ENCODE results near the gene PROM1. TPM values are rescaled to one million over a fixed set of nuclear protein-coding genes. Genes with fewer than 3 reads are reported as not detected.

PROM1 gene
- total and polyA plus RNA-seq, 2 of the 4 experiments (the other 2 are of a cell fraction) = not detected

DNA sequence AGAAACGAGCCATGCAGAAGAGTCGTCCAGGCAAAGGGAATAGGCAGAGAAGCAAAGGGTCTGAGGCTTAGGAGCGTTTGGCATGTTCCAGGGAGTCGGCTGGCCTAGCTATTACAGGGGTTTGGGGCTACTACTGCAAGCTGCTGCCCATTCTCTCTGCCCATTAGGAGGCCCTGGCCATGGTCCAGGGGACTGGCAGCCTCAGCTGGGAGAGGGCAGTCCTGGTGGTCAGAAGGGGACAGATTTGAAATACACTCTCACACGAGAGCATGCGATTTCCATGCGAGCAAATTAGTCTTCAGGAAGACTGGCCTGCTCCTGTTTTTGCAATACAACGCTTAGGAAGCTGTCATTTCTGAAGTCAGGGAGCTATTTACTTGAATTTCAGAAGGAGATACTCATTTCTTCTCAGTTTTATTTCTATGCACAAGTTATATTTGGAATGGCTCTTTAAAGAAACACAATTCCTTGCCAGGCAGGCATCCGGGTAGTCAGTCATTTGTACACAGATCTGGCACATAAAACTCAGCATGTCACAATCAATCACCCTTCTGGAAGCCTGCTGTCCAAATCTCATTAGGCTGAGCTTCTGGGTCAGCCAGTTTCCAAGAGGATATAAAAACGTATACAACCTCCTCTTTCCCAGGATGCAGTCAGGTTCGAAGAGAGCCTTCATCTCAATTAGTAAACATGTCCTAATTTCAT lies 27.0 kb downstream of the PROM1 start:
- Histone ChIP-seq H2BK15ac (ENCODE audit: low read depth, low read length) (no peak overlapping the region), H3K4me1 (ENCODE audit: control insufficient read depth, insufficient read depth, low read length) (no peaks in the 10 kb centered on the region), H3K4me2 (ENCODE audit: low read depth, low read length) (no peak overlapping the region), H3K27ac (ENCODE audit: insufficient read depth, low read length) (no peak overlapping the region), H2BK20ac (ENCODE audit: low read depth, low read length) (no peak overlapping the region), H4K5ac (ENCODE audit: low read depth, low read length) (no peak overlapping the region), H3K9me3 (ENCODE audit: control insufficient read depth, insufficient read depth, low read length) (no peaks in the 10 kb centered on the region), H3K14ac (replicated peaks; ENCODE audit: low read depth, low read length) (no peak overlapping the region), H4K8ac (ENCODE audit: low read depth in 2 of 2, low read length in 2 of 2) (no peak overlapping the region), H4K91ac (ENCODE audit: insufficient read depth, low read depth, low read length) (no peak overlapping the region), H3K56ac (ENCODE audit: extremely low read depth, insufficient read depth, low read length) (no peak overlapping the region), H3K4ac (ENCODE audit: low read depth, low read length) (no peak overlapping the region), H2AK5ac (ENCODE audit: low read depth, low read length) (no peak overlapping the region), H2BK120ac (ENCODE audit: low read depth, low read length) (no peak overlapping the region), H2BK5ac (ENCODE audit: low read depth, low read length, poor library complexity, severe bottlenecking) (no peak overlapping the region), H3K9me1 (ENCODE audit: insufficient read depth, low read length) (no peaks in the 10 kb centered on the region), H2AFZ (replicated peaks; ENCODE audit: low read length, poor library complexity) (no peak overlapping the region), H3K27me3 (ENCODE audit: control insufficient read depth, insufficient read depth, low read length) (peaks cover 31% of the 10 kb centered on the region), H3K23ac (ENCODE audit: low read depth, low read length) (no peak overlapping the region), H4K20me1 (ENCODE audit: insufficient read depth, low read length) (no peaks in the 10 kb centered on the region), H3K18ac (ENCODE audit: low read depth, low read length) (no peak overlapping the region), H3K79me1 (ENCODE audit: low read depth in 1 of 2, low read length in 2 of 2) (no peaks in the 10 kb centered on the region), H3K4me3 (ENCODE audit: insufficient read depth, low read depth, low read length) (no peak overlapping the region), H3K9ac (ENCODE audit: low read depth, low read length) (no peak overlapping the region), H2AK9ac (replicated peaks; ENCODE audit: low read depth, low read length, poor library complexity) (no peak overlapping the region), H3K36me3 (ENCODE audit: control insufficient read depth, insufficient read depth, low read length) (no peaks in the 10 kb centered on the region)
- WGBS, 2 experiments (ENCODE audit: extremely low coverage in 2 of 2, insufficient read length in 1 of 2) = 24% methylated on average over 3 of the region's 11 CpGs; no CpG with 5 or more reads in 1 of the 2 experiments
- in situ Hi-C loops (cut with MboI; ENCODE audit: low sequenced_read_pairs) = no loop called here
- ATAC-seq (ENCODE audit: low read depth) = no peak
- BruUV-seq (replicated peaks) = no TSS peak
- intact Hi-C loops (cut with micrococcal nuclease) = no loop called here
- dilution Hi-C loops (cut with HindIII; ENCODE audit: low sequenced_read_pairs, unreplicated experiment) = no loop called here
- CTCF ChIA-PET = no interaction called here
- DNase-seq = no peak
- TF ChIP-seq, protein P1, sequence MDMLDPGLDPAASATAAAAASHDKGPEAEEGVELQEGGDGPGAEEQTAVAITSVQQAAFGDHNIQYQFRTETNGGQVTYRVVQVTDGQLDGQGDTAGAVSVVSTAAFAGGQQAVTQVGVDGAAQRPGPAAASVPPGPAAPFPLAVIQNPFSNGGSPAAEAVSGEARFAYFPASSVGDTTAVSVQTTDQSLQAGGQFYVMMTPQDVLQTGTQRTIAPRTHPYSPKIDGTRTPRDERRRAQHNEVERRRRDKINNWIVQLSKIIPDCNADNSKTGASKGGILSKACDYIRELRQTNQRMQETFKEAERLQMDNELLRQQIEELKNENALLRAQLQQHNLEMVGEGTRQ (IDR thresholded peaks at IDR 0.05; ENCODE audit: low read depth, low read length) = no peak
- no peak for TF ChIP-seq FOS (IDR thresholded peaks at IDR 0.05; ENCODE audit: low read depth, low read length)
- TF ChIP-seq BHLHE40 (IDR thresholded peaks at IDR 0.05; ENCODE audit: low read depth, low read length) = no peak
- no peak for TF ChIP-seq NFE2L2 (IDR thresholded peaks at IDR 0.05; ENCODE audit: low read depth, low read length)
- no peak for TF ChIP-seq RAD21 (IDR thresholded peaks at IDR 0.05; ENCODE audit: low read length)
- TF ChIP-seq RCOR1 (IDR thresholded peaks at IDR 0.05; ENCODE audit: insufficient replicate concordance, low read length) = no peak
- TF ChIP-seq, protein P2, sequence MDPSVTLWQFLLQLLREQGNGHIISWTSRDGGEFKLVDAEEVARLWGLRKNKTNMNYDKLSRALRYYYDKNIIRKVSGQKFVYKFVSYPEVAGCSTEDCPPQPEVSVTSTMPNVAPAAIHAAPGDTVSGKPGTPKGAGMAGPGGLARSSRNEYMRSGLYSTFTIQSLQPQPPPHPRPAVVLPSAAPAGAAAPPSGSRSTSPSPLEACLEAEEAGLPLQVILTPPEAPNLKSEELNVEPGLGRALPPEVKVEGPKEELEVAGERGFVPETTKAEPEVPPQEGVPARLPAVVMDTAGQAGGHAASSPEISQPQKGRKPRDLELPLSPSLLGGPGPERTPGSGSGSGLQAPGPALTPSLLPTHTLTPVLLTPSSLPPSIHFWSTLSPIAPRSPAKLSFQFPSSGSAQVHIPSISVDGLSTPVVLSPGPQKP (IDR thresholded peaks at IDR 0.05; ENCODE audit: borderline replicate concordance, low read depth, low read length) = no peak
- TF ChIP-seq, protein P3, sequence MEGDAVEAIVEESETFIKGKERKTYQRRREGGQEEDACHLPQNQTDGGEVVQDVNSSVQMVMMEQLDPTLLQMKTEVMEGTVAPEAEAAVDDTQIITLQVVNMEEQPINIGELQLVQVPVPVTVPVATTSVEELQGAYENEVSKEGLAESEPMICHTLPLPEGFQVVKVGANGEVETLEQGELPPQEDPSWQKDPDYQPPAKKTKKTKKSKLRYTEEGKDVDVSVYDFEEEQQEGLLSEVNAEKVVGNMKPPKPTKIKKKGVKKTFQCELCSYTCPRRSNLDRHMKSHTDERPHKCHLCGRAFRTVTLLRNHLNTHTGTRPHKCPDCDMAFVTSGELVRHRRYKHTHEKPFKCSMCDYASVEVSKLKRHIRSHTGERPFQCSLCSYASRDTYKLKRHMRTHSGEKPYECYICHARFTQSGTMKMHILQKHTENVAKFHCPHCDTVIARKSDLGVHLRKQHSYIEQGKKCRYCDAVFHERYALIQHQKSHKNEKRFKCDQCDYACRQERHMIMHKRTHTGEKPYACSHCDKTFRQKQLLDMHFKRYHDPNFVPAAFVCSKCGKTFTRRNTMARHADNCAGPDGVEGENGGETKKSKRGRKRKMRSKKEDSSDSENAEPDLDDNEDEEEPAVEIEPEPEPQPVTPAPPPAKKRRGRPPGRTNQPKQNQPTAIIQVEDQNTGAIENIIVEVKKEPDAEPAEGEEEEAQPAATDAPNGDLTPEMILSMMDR (conservative IDR thresholded peaks at IDR 0.05; ENCODE audit: low read depth, low read length) = no peak
- TF ChIP-seq CEBPB (IDR thresholded peaks at IDR 0.05; ENCODE audit: low read depth, low read length) = no peak
- TF ChIP-seq SMC3 (IDR thresholded peaks at IDR 0.05; ENCODE audit: low read depth, low read length) = no peak
- TF ChIP-seq MAZ (IDR thresholded peaks at IDR 0.05; ENCODE audit: borderline replicate concordance, low read depth, low read length) = no peak
- TF ChIP-seq POLR2A (IDR thresholded peaks at IDR 0.05; ENCODE audit: low read depth, low read length) = no peak
- TF ChIP-seq MAFK (IDR thresholded peaks at IDR 0.05; ENCODE audit: low read depth, low read length) = no peak
- no peak for TF ChIP-seq RFX5 (IDR thresholded peaks at IDR 0.05; ENCODE audit: low read depth, low read length)
- TF ChIP-seq MXI1 (IDR thresholded peaks at IDR 0.05; ENCODE audit: borderline replicate concordance, low read depth, low read length) = no peak
- no peak for TF ChIP-seq CHD1 (IDR thresholded peaks at IDR 0.05; ENCODE audit: low read depth, low read length)
- POLR2A ChIA-PET (ENCODE audit: unreplicated experiment) = no interaction called here
